ENCODE measurements around the gene ADAD2. TPM values are rescaled to one million over a fixed set of nuclear protein-coding genes. Genes with fewer than 3 reads are reported as not detected.

Gene ADAD2
- total and polyA plus RNA-seq, 4 donors, result 0.14 to 0.44 (median 0.33) TPM; not detected in 1

- TF ChIP-seq REST (IDR thresholded peaks at IDR 0.05) (no peak), ZBTB33 (IDR thresholded peaks at IDR 0.05) (no peak), RAD21 (IDR thresholded peaks at IDR 0.05) (no peak)
Measured at GRCh38 chr16:84180519-84181140, 10.3 kb upstream of the ADAD2 start (continued).

GRCh38 chr16:84181144-84181915 is 9.6 kb upstream of the ADAD2 start:
- 95% methylated on average over 41 of the region's 41 CpGs for WGBS
- Histone ChIP-seq H3K27ac (ENCODE audit: low read depth in 1 of 2, low read length in 2 of 2) (no peak overlapping the region), H3K4me1 (ENCODE audit: control insufficient read depth in 4 of 4, insufficient read depth in 4 of 4, low read length in 3 of 4) (peaks cover 0 to 27% (median 14%) of the 10 kb centered on the region in 4 donors), H3K9me3 (ENCODE audit: control insufficient read depth in 4 of 4, low read length in 3 of 4) (no peaks in the 10 kb centered on the region), H3K4me3 (ENCODE audit: low read depth in 1 of 3, low read length in 3 of 3) (no peak overlapping the region), H3K36me3 (ENCODE audit: control insufficient read depth in 4 of 4, insufficient read depth in 3 of 4, low read depth in 1 of 4, low read length in 3 of 4) (peaks cover 9 to 53% (median 19%) of the 10 kb centered on the region in 4 donors), H3K9ac (ENCODE audit: low read depth in 1 of 2, low read length in 2 of 2) (no peak overlapping the region), H3K27me3 (ENCODE audit: control insufficient read depth in 4 of 4, insufficient read depth in 4 of 4, low read length in 3 of 4) (no peaks in the 10 kb centered on the region)
- no peak for DNase-seq (ENCODE audit: low spot score)
- TF ChIP-seq FOXA1 (IDR thresholded peaks at IDR 0.05), result no peak
- TF ChIP-seq REST (IDR thresholded peaks at IDR 0.05), result no peak
- no peak for TF ChIP-seq JUND (IDR thresholded peaks at IDR 0.05)
- no peak for TF ChIP-seq NR2F2 (IDR thresholded peaks at IDR 0.05)
- no peak for TF ChIP-seq ATF3 (IDR thresholded peaks at IDR 0.05)
- TF ChIP-seq FOXA2 (IDR thresholded peaks at IDR 0.05), result no peak

Measured in liver (tissue), 9 donors.